ENCODE data around the gene MAPT.

MAPT gene

DNA sequence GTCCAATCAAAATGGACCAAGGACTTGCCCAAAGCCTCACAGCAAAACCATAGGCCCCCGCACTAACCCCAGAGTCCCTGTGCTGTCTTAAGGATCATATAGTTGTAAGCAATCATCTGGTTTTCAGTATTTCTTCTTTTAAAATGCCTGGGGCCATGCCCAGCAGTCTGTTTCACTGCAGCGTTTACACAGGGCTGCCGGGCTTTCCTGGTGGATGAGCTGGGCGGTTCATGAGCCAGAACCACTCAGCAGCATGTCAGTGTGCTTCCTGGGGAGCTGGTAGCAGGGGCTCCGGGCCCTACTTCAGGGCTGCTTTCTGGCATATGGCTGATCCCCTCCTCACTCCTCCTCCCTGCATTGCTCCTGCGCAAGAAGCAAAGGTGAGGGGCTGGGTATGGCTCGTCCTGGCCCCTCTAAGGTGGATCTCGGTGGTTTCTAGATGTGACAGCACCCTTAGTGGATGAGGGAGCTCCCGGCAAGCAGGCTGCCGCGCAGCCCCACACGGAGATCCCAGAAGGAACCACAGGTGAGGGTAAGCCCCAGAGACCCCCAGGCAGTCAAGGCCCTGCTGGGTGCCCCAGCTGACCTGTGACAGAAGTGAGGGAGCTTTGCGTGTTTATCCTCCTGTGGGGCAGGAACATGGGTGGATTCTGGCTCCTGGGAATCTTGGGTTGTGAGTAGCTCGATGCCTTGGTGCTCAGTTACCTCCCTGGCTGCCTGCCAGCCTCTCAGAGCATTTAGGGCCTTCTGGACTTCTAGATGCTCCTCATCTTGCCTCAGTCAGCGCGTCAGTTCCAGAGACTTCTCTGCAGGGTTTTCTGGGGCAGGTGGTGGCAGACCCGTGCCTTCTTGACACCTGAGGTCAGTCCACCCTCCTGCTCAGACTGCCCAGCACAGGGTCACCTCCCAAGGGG lies 79.8 kb downstream of the MAPT start:
- no peak for DNase-seq (ENCODE audit: low spot score)

GRCh38 chr17:45974916-45975630 lies 80.7 kb downstream of the MAPT start:
- DNase-seq (ENCODE audit: low spot score) = no peak

GRCh38 chr17:45975640-45976295 lies 81.4 kb downstream of the MAPT start:
- DNase-seq (ENCODE audit: low spot score) = no peak

GRCh38 chr17:45976391-45976754 lies 82.0 kb downstream of the MAPT start:
- DNase-seq (ENCODE audit: low spot score) = no peak

DNA sequence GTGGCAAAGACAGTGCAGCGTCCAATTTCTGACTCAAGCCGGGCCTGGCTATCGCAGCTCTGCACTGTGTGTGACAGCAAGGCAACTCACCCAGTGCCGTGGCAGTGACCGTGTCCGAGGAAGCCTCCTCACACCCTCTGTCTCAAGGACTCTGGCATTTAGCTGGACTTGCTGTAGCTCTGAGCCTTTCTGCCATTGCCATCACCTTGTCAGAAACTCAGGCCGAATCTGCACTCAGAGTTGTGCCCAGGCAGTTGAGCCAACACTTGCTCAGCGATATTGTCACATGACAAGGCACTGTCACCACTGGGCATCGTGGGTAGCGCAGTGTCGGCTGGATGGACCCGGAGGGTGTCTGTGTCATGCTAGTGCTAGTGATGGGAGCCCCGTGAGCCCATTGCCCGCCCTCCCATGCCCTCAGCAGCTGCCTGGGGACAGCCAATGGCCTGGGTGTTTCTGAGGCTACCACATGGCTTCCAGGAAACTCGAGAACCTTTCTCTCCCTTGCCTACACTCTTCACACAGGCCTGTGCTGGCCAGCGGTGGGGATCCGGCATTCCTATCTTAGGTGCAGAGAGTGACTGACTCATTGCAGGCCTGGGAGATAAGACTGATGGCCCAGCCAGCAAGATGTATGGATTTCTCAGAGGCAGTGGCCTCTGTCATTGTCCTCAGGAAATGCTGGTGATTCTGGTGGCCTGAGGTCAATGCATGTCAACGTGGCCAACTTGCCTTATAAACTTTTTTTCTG lies 82.6 kb downstream of the MAPT start:
- no peak for DNase-seq (ENCODE audit: low spot score)

DNA sequence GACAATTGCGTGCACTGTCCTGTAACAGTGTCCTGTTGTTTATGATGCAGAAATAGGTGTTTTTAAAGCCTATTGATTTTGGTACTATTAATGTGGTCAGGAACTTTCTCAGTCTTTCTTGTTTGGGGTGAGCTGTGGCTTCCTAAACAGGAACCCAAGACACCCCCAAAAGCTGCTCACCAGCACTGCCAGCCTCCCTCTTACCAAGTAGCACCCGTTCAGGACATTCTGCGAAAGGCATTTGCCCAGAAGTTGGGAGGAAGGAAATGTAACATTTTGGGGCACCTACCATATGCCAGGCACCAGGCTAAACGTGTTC lies 83.1 kb downstream of the MAPT start:
- no peak for DNase-seq (ENCODE audit: low spot score)

GRCh38 chr17:45977976-45978626 lies 83.7 kb downstream of the MAPT start:
- no peak for DNase-seq (ENCODE audit: low spot score)

DNA sequence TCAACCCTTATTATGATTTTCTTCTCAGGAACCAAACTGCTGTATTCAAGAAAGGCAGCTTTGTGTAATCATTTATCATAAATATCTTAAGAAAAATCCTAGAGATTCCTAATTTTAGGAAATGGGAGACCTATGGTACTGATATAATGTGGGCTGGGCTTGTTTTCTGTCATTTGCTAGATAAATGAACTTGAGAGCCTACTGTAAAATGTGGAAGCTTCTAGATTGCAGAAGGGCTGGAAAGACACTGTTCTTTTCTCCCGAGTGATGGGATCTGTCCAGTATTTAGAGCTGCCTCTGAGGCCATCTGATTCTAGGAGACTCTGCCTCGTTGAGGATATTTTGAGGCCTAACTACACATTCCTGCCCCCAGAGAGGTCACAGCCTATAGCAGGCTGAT lies 84.8 kb downstream of the MAPT start:
- DNase-seq (ENCODE audit: low spot score) = no peak

GRCh38 chr17:45980855-45981254 lies 86.5 kb downstream of the MAPT start:
- no peak for DNase-seq (ENCODE audit: low spot score)

DNA sequence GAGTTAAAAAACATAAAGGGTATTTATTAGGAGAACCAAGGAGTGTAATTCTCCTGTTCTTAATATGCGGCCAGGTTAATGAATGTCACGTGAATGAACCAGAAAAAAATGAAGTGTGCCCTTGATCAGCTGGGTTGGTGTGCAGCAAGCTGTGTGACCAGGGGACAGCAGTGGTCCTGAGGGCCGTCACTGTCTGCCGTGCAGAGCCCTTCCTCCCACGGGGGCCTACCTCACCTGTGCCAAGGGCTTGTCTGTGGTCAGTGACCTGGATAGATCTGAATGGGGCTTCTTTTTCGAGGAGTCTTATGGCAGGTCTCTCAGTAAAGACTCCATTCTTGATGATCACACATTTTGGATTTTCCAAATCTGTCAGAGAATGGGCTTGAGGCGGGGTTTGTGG lies 87.0 kb downstream of the MAPT start:
- DNase-seq (ENCODE audit: low spot score) = no peak

GRCh38 chr17:45982791-45983613 lies 88.6 kb downstream of the MAPT start:
- DNase-seq (ENCODE audit: low spot score) = no peak

GRCh38 chr17:45983614-45984310 lies 89.4 kb downstream of the MAPT start:
- no peak for DNase-seq (ENCODE audit: low spot score)

DNA sequence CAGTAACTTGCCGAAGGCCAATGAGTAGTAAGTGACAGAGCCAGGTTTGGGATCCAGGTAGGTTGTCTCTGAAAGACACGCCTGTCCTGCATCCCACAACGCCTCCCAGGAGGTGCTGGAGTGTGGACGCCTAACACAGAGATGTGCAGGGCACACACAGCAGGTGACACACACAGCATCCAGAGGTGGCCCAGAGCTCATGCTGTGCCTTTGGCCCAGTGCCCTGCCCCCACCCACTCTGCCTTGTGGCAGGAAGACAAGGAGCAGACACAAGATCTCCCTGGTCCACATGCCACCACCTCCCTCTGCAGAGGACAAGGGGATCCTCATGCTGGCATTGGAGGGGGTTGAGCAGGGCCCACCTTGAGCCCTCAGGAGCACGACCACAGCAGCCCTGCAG lies 90.0 kb downstream of the MAPT start:
- no peak for DNase-seq (ENCODE audit: low spot score)

DNA sequence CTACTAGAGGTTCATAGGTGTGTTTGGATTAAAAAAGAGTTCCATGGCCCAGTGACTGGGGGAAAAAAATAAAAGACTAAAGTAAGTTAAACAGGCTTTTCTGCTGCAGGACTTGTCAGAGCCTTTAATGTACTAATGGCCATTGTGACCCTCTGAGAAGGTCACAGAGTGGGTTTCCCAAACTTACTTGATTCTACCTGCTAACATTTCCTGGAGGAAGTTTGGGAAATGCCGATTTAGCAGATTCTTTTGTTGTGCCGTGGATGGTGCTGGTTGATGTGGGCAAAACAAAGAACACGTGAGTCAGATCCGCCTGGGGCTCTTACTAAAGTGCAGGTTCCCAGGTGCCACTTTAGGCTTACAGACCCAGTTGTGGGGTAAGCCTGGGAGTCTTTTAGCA lies 91.1 kb downstream of the MAPT start:
- DNase-seq (ENCODE audit: low spot score) = no peak

- DNase-seq (ENCODE audit: low spot score) = no peak
These were observed 91.7 kb downstream of the MAPT start for GRCh38 chr17:45986056-45986455.

DNA sequence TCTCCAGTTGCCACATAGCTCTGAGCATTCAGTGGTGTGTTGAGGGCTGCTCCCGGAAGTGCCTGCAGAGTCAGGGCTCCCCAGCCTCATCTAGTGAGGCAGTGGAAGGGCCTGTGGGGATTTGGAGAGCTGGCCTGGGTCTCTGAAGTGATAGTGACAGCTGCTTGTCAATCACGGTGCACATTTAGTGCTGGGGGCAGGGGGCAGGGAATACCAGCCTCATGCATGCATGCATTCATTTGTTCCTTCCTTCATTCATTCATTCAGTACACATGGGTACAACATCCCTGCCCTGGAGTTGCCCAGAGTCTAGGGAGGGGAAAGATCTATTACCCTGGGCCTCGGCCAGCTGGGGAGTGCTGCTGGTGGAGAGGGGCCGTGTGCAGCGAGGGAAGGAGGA lies 93.4 kb downstream of the MAPT start:
- no peak for DNase-seq (ENCODE audit: low spot score)

DNA sequence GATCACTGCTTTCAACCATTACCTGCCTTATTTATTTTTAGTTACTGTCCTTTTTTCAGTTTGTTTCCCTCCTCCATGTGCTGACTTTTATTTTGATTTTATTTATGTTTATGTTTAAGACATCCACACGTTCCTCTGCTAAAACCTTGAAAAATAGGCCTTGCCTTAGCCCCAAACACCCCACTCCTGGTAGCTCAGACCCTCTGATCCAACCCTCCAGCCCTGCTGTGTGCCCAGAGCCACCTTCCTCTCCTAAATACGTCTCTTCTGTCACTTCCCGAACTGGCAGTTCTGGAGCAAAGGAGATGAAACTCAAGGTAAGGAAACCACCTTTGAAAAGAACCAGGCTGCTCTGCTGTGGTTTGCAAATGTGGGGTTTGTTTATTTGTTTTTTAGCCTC lies 95.4 kb downstream of the MAPT start:
- no peak for DNase-seq (ENCODE audit: low spot score)

DNA sequence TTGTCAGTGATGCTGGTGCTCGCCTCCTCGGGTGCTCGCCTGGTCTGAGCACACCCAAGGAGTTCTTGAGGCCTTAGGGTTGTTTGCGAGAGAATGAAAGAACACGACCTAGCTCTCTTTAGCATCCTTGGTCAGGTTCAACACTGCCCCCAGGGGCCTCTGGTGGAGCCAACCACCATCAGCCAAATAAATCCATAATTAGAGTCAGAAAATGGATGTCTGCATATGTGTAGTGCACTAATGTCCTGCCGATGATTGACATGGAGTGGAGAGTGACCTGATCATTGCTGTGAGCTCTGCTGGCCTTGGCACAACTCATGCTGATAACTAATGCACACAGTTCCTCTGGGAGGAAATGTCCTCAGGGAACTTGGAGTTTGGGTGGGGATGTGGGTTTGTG lies 96.5 kb downstream of the MAPT start:
- no peak for DNase-seq (ENCODE audit: low spot score)

GRCh38 chr17:45991341-45991740 lies 97.0 kb downstream of the MAPT start:
- no peak for DNase-seq (ENCODE audit: low spot score)

GRCh38 chr17:45992175-45992574 lies 97.8 kb downstream of the MAPT start:
- DNase-seq (ENCODE audit: low spot score) = no peak

Measured in CD4-positive, alpha-beta T cell treated with Interleukin-15 for 4 hours (primary cell).